Measurements from ENCODE around the gene P3H2. TPM values are rescaled to one million over a fixed set of nuclear protein-coding genes. Genes with fewer than 3 reads are reported as not detected.
"Not testable (repeated sequence)": the region's sequence is repeated elsewhere in the genome, so short reads cannot be mapped to it uniquely, and the experiment has no call there.

P3H2 gene
- total RNA-seq, 4 donors from 2014 or later: 4.2 to 20.2 (median 5.7) TPM

DNA sequence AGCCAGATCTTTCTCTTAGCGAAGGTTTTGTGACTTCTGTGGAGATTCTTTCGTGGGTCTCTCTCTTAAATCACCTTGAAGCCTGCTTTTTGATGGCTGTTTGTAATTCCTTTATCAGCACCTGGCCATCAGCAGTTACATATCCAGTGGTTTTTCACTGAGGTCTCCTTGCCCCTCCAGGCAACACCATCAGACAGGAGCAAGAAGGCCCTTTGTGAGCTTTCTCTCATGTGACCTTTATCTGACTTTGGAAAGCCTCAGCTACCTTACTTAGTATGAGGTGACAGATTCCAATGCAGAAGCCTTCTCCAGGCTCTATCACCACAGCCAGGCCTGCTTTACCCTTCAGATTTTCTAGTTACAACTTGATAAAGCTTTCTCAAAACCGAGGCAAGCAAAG lies 30.0 kb upstream of the P3H2 start:
- intact Hi-C loops (cut with DNase I): no loop called here
- Histone ChIP-seq H3K4me1 (peaks cover 3 to 8% of the 10 kb centered on the region in 2 donors), H3K27ac (no peak overlapping the region), H3K36me3 (no peaks in the 10 kb centered on the region), H3K9me3 (no peaks in the 10 kb centered on the region), H3K27me3 (peaks cover 6% of the 10 kb centered on the region), H3K4me3 (replicated peaks in 1 of 3) (no peak overlapping the region)
- DNase-seq: no peak
- WGBS, 2 donors: 79 to 80% methylated on average over 3 of the region's 3 CpGs
- TF ChIP-seq, protein P1, sequence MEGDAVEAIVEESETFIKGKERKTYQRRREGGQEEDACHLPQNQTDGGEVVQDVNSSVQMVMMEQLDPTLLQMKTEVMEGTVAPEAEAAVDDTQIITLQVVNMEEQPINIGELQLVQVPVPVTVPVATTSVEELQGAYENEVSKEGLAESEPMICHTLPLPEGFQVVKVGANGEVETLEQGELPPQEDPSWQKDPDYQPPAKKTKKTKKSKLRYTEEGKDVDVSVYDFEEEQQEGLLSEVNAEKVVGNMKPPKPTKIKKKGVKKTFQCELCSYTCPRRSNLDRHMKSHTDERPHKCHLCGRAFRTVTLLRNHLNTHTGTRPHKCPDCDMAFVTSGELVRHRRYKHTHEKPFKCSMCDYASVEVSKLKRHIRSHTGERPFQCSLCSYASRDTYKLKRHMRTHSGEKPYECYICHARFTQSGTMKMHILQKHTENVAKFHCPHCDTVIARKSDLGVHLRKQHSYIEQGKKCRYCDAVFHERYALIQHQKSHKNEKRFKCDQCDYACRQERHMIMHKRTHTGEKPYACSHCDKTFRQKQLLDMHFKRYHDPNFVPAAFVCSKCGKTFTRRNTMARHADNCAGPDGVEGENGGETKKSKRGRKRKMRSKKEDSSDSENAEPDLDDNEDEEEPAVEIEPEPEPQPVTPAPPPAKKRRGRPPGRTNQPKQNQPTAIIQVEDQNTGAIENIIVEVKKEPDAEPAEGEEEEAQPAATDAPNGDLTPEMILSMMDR (IDR thresholded peaks at IDR 0.05): no peak
- TF ChIP-seq POLR2A (IDR thresholded peaks at IDR 0.05): no peak

- H3K27ac ChIP-seq; DNase-seq; H3K4me1 ChIP-seq; H3K4me3 ChIP-seq (replicated peaks in 1 of 3); intact Hi-C loops (cut with DNase I); H3K9me3 ChIP-seq; H3K36me3 ChIP-seq; H3K27me3 ChIP-seq: not testable (repeated sequence)
- WGBS, 2 donors: 93 to 95% methylated on average over 6 of the region's 6 CpGs
Measured at GRCh38 chr3:190149830-190150619, 29.3 kb upstream of the P3H2 start.

- H3K27ac ChIP-seq; H3K36me3 ChIP-seq; DNase-seq; H3K27me3 ChIP-seq; H3K4me1 ChIP-seq; H3K9me3 ChIP-seq; intact Hi-C loops (cut with DNase I); H3K4me3 ChIP-seq (replicated peaks in 1 of 3): not testable (repeated sequence)
- WGBS, 2 donors: 80 to 87% methylated on average over 7 of the region's 7 CpGs
Measured at GRCh38 chr3:190144793-190145192, 24.1 kb upstream of the P3H2 start.

- no peak overlapping the region for H3K4me3 ChIP-seq (replicated peaks in 1 of 3)
- no peaks in the 10 kb centered on the region for H3K27me3 ChIP-seq
- no peak overlapping the region for H3K27ac ChIP-seq
- H3K9me3 ChIP-seq: no peaks in the 10 kb centered on the region
- TF ChIP-seq POLR2A (IDR thresholded peaks at IDR 0.05): no peak
- TF ChIP-seq, protein P1 (IDR thresholded peaks at IDR 0.05): no peak
- 91 to 92% methylated on average over 3 of the region's 3 CpGs for WGBS, 2 donors
- no peaks in the 10 kb centered on the region for H3K4me1 ChIP-seq
- H3K36me3 ChIP-seq: no peaks in the 10 kb centered on the region
- DNase-seq: no peak
- intact Hi-C loops (cut with DNase I): no loop called here
Measured at GRCh38 chr3:190142041-190142440, 21.3 kb upstream of the P3H2 start.

DNA sequence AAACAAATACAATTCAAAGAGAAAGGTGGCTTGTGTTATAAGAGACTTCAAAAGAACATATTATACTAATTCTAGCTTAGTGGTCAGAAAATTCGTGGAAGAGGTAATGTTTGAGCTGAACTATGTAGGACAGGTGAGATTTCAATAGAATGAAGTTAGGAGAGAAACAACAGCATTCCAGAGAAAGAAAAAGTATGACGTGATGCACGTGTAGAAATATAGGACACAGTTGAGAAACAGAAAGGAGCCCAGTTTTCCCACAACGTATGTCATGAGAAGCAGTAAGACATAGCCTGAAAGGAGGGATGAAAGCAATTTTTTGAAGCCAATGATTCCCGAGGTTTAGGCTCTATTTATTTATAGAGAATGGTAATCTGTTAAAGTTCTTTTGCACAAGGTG lies 18.7 kb upstream of the P3H2 start:
- TF ChIP-seq, protein P1 (IDR thresholded peaks at IDR 0.05): no peak
- intact Hi-C loops (cut with DNase I): no loop called here
- WGBS, 2 donors: 55 to 68% methylated on average over 5 of the region's 5 CpGs
- Histone ChIP-seq H3K27ac (no peak overlapping the region), H3K4me1 (no peaks in the 10 kb centered on the region), H3K27me3 (no peaks in the 10 kb centered on the region), H3K9me3 (no peaks in the 10 kb centered on the region), H3K36me3 (no peaks in the 10 kb centered on the region), H3K4me3 (replicated peaks in 1 of 3) (no peak overlapping the region)
- no peak for DNase-seq

DNA sequence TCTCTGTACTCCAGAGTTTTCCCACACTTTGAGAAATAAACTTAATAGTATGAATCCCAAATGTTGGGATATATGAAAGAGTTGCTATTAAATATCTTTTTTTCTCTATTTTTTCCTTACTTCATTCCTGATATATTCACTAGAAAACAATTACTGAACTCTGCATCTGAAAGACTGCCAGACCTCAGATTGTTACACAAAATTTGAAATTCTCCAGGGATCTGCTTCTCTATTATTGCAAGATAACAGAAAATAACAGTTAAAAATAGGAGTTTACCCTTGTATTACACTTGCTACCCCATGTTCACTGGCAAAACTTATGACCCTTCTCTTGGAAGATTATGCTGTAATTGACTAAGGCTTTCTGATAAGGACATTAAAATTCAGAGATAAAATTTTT lies 11.7 kb upstream of the P3H2 start:
- no peaks in the 10 kb centered on the region for H3K36me3 ChIP-seq
- no peaks in the 10 kb centered on the region for H3K4me1 ChIP-seq
- intact Hi-C loops (cut with DNase I): no loop called here
- H3K9me3 ChIP-seq: no peaks in the 10 kb centered on the region
- no peak overlapping the region for H3K27ac ChIP-seq
- no peaks in the 10 kb centered on the region for H3K27me3 ChIP-seq
- no peak for DNase-seq
- H3K4me3 ChIP-seq (replicated peaks in 1 of 3): no peak overlapping the region
- TF ChIP-seq POLR2A (IDR thresholded peaks at IDR 0.05): no peak
- TF ChIP-seq, protein P1 (IDR thresholded peaks at IDR 0.05): no peak

Measured in thyroid gland (tissue), 4 donors.